Lower lobe of right lung (tissue), 2 donors: ENCODE results near the gene TRIP12. TPM values are rescaled to one million over a fixed set of nuclear protein-coding genes. Genes with fewer than 3 reads are reported as not detected.
A peak's percentile ranks its signal among the peaks of the same experiment; 100 is the strongest.

Source experiments
- ATAC-seq, 2 donors: fragments of 200-7000 bp; cut with Tn5 transposase; one replicate each; pipeline ENCODE4 v1.9.1; 2020 to 2022; ENCODE audit warnings: mild to moderate bottlenecking in 2 of 2, moderate library complexity in 2 of 2
- DNase-seq: peaks from one replicate; pipeline ENCODE4 v3.0.0-alpha.2; 2020
- H3K27ac ChIP-seq: fragments of 200-600 bp; one replicate; pipeline ENCODE4 v1.8.0; 2022
- H3K27me3 ChIP-seq: fragments of 200-600 bp; one replicate; pipeline ENCODE4 v1.8.0; 2022; ENCODE audit warnings: low read depth
- H3K36me3 ChIP-seq: fragments of 200-600 bp; one replicate; pipeline ENCODE4 v1.8.0; 2022; ENCODE audit warnings: mild to moderate bottlenecking
- H3K4me1 ChIP-seq: fragments of 200-600 bp; one replicate; pipeline ENCODE4 v1.8.0; 2022
- H3K4me3 ChIP-seq: fragments of 200-600 bp; one replicate; pipeline ENCODE4 v1.8.0; 2022; ENCODE audit warnings: mild to moderate bottlenecking
- H3K9me3 ChIP-seq: fragments of 200-600 bp; one replicate; pipeline ENCODE4 v1.8.0; 2022
- CTCF ChIP-seq: fragments of 200-600 bp; IDR thresholded peaks from one replicate; pipeline ENCODE4 v1.8.0; 2022; ENCODE audit warnings: antibody characterized with exemption, mild to moderate bottlenecking
- intact Hi-C: fragments of 100-400 bp; cut with DNase I; formaldehyde crosslinking; loops from one replicate; pipeline ENCODE4 v1.11.0; 2022
- total RNA-seq: library from RNA; stranded (reverse); fragmentation: NEBNext Ultra II Directional; extraction: Animal tissue kit (Norgen Biotek cat#: 25700); gene quantifications from one replicate; pipeline ENCODE4 v1.2.1, GENCODE V29; 2021
- donor health status: DM: no; HTN: yes; CAD: no; lungs with severe emphysema.

The TRIP12 gene
- total RNA-seq, 1 donor from 2014 or later = 229 TPM

GRCh38 chr2:229734410-229734809 lies 187.4 kb downstream of the TRIP12 start:
- no peak for ATAC-seq
- intact Hi-C loops = no loop called here

GRCh38 chr2:229733611-229734245 lies 188.1 kb downstream of the TRIP12 start:
- intact Hi-C loops = no loop called here

More at GRCh38 chr2:229734410-229734809, 187.4 kb downstream of the TRIP12 start:
- H3K27ac ChIP-seq = no peak overlapping the region
- TF ChIP-seq CTCF = no peak
- peaks cover 17% of the 10 kb centered on the region for H3K9me3 ChIP-seq
- no peaks in the 10 kb centered on the region for H3K36me3 ChIP-seq
- H3K4me3 ChIP-seq = no peak overlapping the region
- no peaks in the 10 kb centered on the region for H3K27me3 ChIP-seq
- no peaks in the 10 kb centered on the region for H3K4me1 ChIP-seq
- no peak for DNase-seq

GRCh38 chr2:229732897-229733296 lies 188.9 kb downstream of the TRIP12 start:
- no peak for ATAC-seq
- H3K4me3 ChIP-seq = no peak overlapping the region
- H3K27ac ChIP-seq = no peak overlapping the region
- no peak for DNase-seq
- intact Hi-C loops = no loop called here
- H3K9me3 ChIP-seq = peaks cover 11% of the 10 kb centered on the region
- no peaks in the 10 kb centered on the region for H3K27me3 ChIP-seq
- no peak for TF ChIP-seq CTCF
- no peaks in the 10 kb centered on the region for H3K36me3 ChIP-seq
- H3K4me1 ChIP-seq = no peaks in the 10 kb centered on the region

More at GRCh38 chr2:229733611-229734245, 188.1 kb downstream of the TRIP12 start:
- DNase-seq (no peak), ATAC-seq (no peak)
- TF ChIP-seq CTCF = no peak
- H3K4me3 ChIP-seq = no peak overlapping the region
- H3K4me1 ChIP-seq = no peaks in the 10 kb centered on the region
- peaks cover 17% of the 10 kb centered on the region for H3K9me3 ChIP-seq
- no peaks in the 10 kb centered on the region for H3K27me3 ChIP-seq
- H3K36me3 ChIP-seq = no peaks in the 10 kb centered on the region
- no peak overlapping the region for H3K27ac ChIP-seq

- Histone ChIP-seq H3K9me3 (peaks cover under 1% of the 10 kb centered on the region), H3K4me1 (no peaks in the 10 kb centered on the region), H3K4me3 (no peak overlapping the region), H3K27ac (no peak overlapping the region), H3K36me3 (no peaks in the 10 kb centered on the region), H3K27me3 (no peaks in the 10 kb centered on the region)
- DNase-seq = no peak
- TF ChIP-seq CTCF = no peak
- intact Hi-C loops = no loop called here
- peak in 1 of 2 donors; percentile 17 for ATAC-seq
Observed at GRCh38 chr2:229731916-229732315, 189.9 kb downstream of the TRIP12 start.

- Histone ChIP-seq H3K27me3 (no peaks in the 10 kb centered on the region), H3K9me3 (no peaks in the 10 kb centered on the region), H3K4me1 (no peaks in the 10 kb centered on the region), H3K36me3 (no peaks in the 10 kb centered on the region), H3K27ac (no peak overlapping the region), H3K4me3 (no peak overlapping the region)
- intact Hi-C loops = no loop called here
- no peak for TF ChIP-seq CTCF
- ATAC-seq (no peak), DNase-seq (no peak)
Observed at GRCh38 chr2:229731363-229731762, 190.4 kb downstream of the TRIP12 start.
